Gastroesophageal sphincter (tissue), 3 donors: Measurements from ENCODE around the gene FSTL5.

Source experiments
- EP300 ChIP-seq: sonication (generic); formaldehyde crosslinking; IDR thresholded peaks from one replicate; pipeline ENCODE4 v1.6.1; 2017; ENCODE audit warnings: antibody characterized with exemption, mild to moderate bottlenecking
- POLR2A ChIP-seq, 2 donors: fragments of 450-650 bp; IDR thresholded peaks; one replicate each; pipeline ENCODE4 v1.6.1; 2017; ENCODE audit warnings: antibody characterized with exemption in 2 of 2, mild to moderate bottlenecking in 2 of 2, moderate library complexity in 1 of 2
- POLR2AphosphoS5 ChIP-seq: sonication (generic); formaldehyde crosslinking; IDR thresholded peaks from one replicate; pipeline ENCODE4 v1.6.1; 2017; ENCODE audit warnings: antibody characterized with exemption
- TF ChIP-seq, protein P1 (sequence below), 4 experiments: fragments of 200-600 bp in 2 of 4; fragments of 450-650 bp in 2 of 4; sonication (generic) in 1 of 4; IDR thresholded peaks; one replicate each; pipeline ENCODE4 v1.5.1; 2017 to 2019; ENCODE audit warnings: antibody characterized with exemption in 4 of 4, mild to moderate bottlenecking in 2 of 4, moderate library complexity in 2 of 4

DNA sequence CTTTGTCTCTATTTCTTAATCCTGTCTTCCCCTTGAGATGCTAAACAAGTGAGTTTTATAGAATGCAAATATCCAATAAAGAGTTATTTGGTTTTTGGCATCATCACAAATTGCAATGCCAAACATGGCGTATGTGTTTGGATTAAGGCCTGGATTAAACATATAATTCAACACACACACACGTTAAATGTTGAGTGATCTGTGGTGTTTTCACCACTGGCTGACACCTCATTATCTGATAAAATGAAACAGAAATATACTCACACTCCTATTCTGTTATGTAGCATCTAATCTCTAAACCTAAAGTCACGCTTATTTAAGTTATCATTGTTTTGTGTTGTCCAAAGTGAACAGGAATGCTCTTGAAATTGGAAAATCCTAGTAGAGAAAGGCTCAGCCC lies 506.2 kb downstream of the FSTL5 start:
- TF ChIP-seq, protein P1, sequence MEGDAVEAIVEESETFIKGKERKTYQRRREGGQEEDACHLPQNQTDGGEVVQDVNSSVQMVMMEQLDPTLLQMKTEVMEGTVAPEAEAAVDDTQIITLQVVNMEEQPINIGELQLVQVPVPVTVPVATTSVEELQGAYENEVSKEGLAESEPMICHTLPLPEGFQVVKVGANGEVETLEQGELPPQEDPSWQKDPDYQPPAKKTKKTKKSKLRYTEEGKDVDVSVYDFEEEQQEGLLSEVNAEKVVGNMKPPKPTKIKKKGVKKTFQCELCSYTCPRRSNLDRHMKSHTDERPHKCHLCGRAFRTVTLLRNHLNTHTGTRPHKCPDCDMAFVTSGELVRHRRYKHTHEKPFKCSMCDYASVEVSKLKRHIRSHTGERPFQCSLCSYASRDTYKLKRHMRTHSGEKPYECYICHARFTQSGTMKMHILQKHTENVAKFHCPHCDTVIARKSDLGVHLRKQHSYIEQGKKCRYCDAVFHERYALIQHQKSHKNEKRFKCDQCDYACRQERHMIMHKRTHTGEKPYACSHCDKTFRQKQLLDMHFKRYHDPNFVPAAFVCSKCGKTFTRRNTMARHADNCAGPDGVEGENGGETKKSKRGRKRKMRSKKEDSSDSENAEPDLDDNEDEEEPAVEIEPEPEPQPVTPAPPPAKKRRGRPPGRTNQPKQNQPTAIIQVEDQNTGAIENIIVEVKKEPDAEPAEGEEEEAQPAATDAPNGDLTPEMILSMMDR (IDR thresholded peaks at IDR 0.05) = no peak
- TF ChIP-seq POLR2AphosphoS5 (no peak), EP300 (no peak), POLR2A (IDR thresholded peaks at IDR 0.05) (no peak)
